H1 (cell line): ENCODE results near the gene C22orf31. TPM values are rescaled to one million over a fixed set of nuclear protein-coding genes. Genes with fewer than 3 reads are reported as not detected.

ENCODE experiments used
- CBX8 ChIP-seq: fragments of 300-800, 300-1000 bp; sonication (generic); IDR thresholded peaks from 2 replicates; pipeline ENCODE4 v1.7.1; 2016; ENCODE audit warnings: low read depth, low read length, borderline replicate concordance
- EP300 ChIP-seq, 2 experiments: IDR thresholded peaks; 1 replicate in 1 of 2; 2 replicates in 1 of 2; pipeline ENCODE4 v1.6.1; 2011 to 2012; ENCODE audit warnings: low read depth in 2 of 2, low read length in 2 of 2, mild to moderate bottlenecking in 2 of 2, borderline replicate concordance in 1 of 2, inconsistent platforms in 1 of 2, moderate library complexity in 1 of 2
- KDM5A ChIP-seq: fragments of 200-600 bp; IDR thresholded peaks from 2 replicates; pipeline ENCODE4 v1.7.1; 2012; ENCODE audit warnings: mild to moderate bottlenecking, low read length, inconsistent platforms, mixed read lengths
- POLR2AphosphoS5 ChIP-seq: IDR thresholded peaks from 2 replicates; pipeline ENCODE4 v1.6.1; 2011; ENCODE audit warnings: low read depth, low read length
- SAP30 ChIP-seq: fragments of 300-600 bp; sonication (generic); IDR thresholded peaks from 2 replicates; pipeline ENCODE4 v1.7.1; 2012; ENCODE audit warnings: low read length, moderate library complexity, mild to moderate bottlenecking, inconsistent platforms; ENCODE audit not compliant: insufficient read depth, insufficient replicate concordance
- SP4 ChIP-seq: IDR thresholded peaks from 2 replicates; pipeline ENCODE4 v1.6.1; 2012; ENCODE audit warnings: low read length, inconsistent platforms
- polyA plus RNA-seq, 7 experiments: library from polyadenylated mRNA; depleted of rRNA in 3 of 7; stranded (reverse) in 5 of 7; unstranded in 2 of 7; fragments of >200 nt in 5 of 7; fragments of 200-250 nt in 2 of 7; gene quantifications; 1 replicate in 5 of 7; 2 replicates in 1 of 7; 4 replicates in 1 of 7; pipeline versions ENCODE4 v1.2.1 to v1.2.3, GENCODE V29; 2011 to 2013; ENCODE audit warnings: missing spikeins in 2 of 7, mixed read lengths in 2 of 7
- total RNA-seq: library from RNA; stranded (reverse); fragmentation: NEBNext Ultra II Directional; extraction: Animal tissue kit (Norgen Biotek cat#: 25700); gene quantifications from 2 replicates; pipeline ENCODE4 v1.2.1, GENCODE V29; 2021

C22orf31 gene
- total and polyA plus RNA-seq, 2 of the 8 experiments (the other 6 are each of a cell fraction or from before 2014, with no cell fraction given): not detected

DNA sequence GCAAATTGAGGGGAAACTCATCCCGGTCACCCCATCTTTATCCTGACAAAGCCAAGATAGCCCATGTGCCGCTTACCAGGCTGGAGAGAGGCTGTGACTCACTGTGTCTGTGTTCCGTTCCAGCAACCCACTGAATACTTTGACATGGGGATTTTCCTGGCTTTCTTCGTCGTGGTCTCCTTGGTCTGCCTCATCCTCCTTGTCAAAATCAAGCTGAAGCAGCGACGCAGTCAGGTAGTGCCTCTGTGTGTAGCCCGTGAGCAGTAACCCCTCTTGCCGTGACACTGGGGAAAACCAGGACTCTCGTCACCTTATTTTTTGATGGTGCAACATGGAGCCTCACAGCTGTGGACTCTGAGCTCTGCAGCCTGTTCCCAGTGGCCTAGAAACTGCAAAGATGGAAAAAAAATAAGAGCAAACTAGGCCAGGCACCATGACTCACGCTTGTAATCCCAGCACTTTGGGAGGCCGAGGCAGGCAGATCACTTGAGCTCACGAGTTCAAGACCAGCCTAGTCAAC is 16.9 kb downstream of the C22orf31 start (continued):
- TF ChIP-seq KDM5A (no peak), SP4 (no peak), SAP30 (no peak), EP300 (IDR thresholded peaks at IDR 0.05; ENCODE audit: borderline replicate concordance in 1 of 2, low read depth in 2 of 2, low read length in 2 of 2) (no peak), POLR2AphosphoS5 (no peak), CBX8 (no peak)
